ENCODE results near the gene DEDD. TPM values are rescaled to one million over a fixed set of nuclear protein-coding genes. Genes with fewer than 3 reads are reported as not detected.

DEDD gene
- total RNA-seq, 4 donors from 2014 or later: 4.4 to 42.2 (median 36.1) TPM

DNA sequence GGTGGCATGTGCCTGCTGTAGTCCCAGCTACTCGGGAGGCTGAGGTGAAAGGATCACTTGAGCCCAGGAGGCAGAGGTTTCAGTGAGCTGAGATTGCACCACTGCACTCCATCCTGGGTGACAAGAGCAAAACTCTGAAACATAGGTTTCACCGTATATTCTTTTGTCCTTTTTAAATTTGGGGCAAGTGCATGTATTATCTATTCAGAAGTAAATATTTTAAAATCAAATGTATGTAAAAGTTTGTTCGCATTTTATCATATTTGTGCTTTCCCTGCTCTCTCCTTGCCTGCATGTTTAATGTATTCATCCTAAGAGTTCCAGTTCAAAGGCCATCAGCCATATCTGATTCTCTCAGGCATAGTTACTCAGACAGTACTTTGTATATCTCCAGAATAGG lies 13.4 kb upstream of the DEDD start:
- H3K9me3 ChIP-seq: no peaks in the 10 kb centered on the region
- no peak overlapping the region for H3K27ac ChIP-seq
- DNase-seq: no peak
- no peaks in the 10 kb centered on the region for H3K4me1 ChIP-seq
- no peak overlapping the region for H3K4me3 ChIP-seq
- TF ChIP-seq POLR2A (IDR thresholded peaks at IDR 0.05): no peak
- TF ChIP-seq, protein P1, sequence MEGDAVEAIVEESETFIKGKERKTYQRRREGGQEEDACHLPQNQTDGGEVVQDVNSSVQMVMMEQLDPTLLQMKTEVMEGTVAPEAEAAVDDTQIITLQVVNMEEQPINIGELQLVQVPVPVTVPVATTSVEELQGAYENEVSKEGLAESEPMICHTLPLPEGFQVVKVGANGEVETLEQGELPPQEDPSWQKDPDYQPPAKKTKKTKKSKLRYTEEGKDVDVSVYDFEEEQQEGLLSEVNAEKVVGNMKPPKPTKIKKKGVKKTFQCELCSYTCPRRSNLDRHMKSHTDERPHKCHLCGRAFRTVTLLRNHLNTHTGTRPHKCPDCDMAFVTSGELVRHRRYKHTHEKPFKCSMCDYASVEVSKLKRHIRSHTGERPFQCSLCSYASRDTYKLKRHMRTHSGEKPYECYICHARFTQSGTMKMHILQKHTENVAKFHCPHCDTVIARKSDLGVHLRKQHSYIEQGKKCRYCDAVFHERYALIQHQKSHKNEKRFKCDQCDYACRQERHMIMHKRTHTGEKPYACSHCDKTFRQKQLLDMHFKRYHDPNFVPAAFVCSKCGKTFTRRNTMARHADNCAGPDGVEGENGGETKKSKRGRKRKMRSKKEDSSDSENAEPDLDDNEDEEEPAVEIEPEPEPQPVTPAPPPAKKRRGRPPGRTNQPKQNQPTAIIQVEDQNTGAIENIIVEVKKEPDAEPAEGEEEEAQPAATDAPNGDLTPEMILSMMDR (IDR thresholded peaks at IDR 0.05): no peak
- no peaks in the 10 kb centered on the region for H3K27me3 ChIP-seq
- intact Hi-C loops (cut with DNase I; ENCODE audit: low total_unique reads): no loop called here
- H3K36me3 ChIP-seq: no peaks in the 10 kb centered on the region

DNA sequence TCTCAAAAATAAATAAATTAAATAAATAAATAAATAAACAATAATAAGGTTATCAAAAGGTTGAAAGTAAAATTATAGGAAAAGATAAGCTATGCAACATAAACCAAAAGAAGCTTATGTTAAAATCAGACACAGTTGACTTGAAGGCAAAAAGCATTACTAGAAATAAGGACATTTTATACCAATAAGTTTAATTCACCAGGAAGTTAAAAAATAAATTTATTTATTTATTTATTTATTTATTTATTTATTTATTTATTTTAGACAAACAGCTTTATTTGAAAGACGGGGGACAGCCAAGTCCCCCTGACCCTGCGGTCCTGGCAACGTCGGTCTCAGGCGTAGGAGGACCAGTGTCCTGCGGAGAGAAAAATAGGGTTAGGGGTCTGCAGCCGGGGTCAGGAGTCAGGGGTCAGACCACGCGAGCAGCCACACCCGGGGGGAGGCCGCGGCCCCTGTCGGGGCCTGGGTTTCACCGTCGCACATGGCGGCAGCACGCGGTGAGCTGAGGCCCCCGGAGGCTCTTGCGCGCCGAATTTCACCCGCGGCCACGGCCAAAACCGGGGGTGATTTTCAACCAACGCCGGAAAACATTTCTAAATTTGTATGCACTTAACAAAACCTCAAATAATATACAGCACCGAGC lies 8.4 kb upstream of the DEDD start:
- H3K27ac ChIP-seq: no peak overlapping the region
- H3K4me1 ChIP-seq: no peaks in the 10 kb centered on the region
- no peak overlapping the region for H3K4me3 ChIP-seq
- H3K27me3 ChIP-seq: no peaks in the 10 kb centered on the region
- DNase-seq: no peak
- H3K9me3 ChIP-seq: no peaks in the 10 kb centered on the region
- H3K36me3 ChIP-seq: no peaks in the 10 kb centered on the region
- TF ChIP-seq, protein P1 (IDR thresholded peaks at IDR 0.05): no peak
- no peak for TF ChIP-seq POLR2A (IDR thresholded peaks at IDR 0.05)
- intact Hi-C loops (cut with DNase I; ENCODE audit: low total_unique reads): no loop called here

DNA sequence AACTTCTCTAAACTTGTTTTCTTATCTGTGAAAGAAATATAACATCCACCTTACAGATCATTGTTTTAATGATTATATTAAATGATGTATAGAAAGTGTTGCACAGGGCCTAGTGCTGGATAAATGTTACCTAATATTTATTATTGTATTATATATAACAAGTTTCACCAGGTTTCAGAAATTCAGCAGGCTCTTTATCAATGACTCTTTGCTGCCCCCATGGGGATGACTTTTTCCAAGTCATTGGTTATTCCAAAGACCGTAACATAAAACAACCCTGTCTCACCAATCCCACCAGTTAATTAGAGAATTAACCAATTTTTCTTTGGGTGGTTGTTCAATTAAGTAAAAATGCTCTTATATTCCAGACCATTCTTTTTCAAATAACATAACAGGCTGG lies 7.3 kb upstream of the DEDD start:
- Histone ChIP-seq H3K9me3 (no peaks in the 10 kb centered on the region), H3K27ac (no peak overlapping the region), H3K4me3 (no peak overlapping the region), H3K36me3 (no peaks in the 10 kb centered on the region), H3K27me3 (no peaks in the 10 kb centered on the region), H3K4me1 (no peaks in the 10 kb centered on the region)
- TF ChIP-seq POLR2A (IDR thresholded peaks at IDR 0.05): no peak
- TF ChIP-seq, protein P1 (IDR thresholded peaks at IDR 0.05): peak in 3 of 4 experiments; percentile 18 to 31 (median 23)
- no peak for DNase-seq
- intact Hi-C loops (cut with DNase I; ENCODE audit: low total_unique reads): no loop called here

DNA sequence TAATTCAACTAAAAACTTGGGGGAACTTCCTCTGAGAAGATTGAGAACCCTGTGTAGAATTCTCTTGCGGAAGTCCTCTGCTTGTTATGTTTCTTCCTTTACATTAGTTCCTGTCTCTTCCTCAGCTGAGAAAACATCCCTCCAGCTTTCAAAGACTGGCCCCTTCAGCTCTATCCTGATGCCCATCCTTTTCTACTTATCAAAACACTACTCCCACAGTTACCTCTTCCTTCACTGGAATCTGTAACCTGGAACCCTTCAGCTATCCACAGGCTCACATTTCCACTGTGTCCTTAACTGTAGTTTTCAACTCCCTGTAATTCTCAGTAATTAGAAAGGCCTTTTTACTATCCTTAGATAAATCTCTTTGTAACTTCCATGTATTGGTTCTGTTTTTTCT lies 6.0 kb upstream of the DEDD start:
- no peaks in the 10 kb centered on the region for H3K36me3 ChIP-seq
- peaks cover 0 to 3% of the 10 kb centered on the region in 2 donors for H3K4me1 ChIP-seq
- no peak overlapping the region for H3K4me3 ChIP-seq
- DNase-seq: no peak
- H3K27me3 ChIP-seq: no peaks in the 10 kb centered on the region
- no peaks in the 10 kb centered on the region for H3K9me3 ChIP-seq
- TF ChIP-seq, protein P1 (IDR thresholded peaks at IDR 0.05): no peak
- TF ChIP-seq POLR2A (IDR thresholded peaks at IDR 0.05): no peak
- intact Hi-C loops (cut with DNase I; ENCODE audit: low total_unique reads): no loop called here
- H3K27ac ChIP-seq: no peak overlapping the region

DNA sequence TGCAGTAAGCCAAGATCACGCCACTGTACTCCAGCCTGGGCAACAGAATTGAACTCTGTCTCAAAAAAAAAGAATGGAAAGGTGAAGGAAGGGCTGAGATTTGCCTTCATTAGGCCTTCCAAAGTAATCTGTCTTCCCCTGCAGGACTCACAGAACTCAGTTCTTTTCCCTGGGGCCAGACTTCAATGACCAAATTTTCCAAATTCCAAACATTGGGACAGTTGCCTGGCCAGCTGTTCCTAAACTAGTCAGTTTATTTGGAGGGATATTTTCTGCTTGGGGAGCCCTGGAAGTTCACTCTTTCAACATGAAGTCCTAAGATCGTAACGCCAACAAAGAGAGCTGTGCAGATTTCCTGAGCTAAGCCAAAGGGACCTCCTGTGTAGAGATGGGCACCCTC lies 5.4 kb upstream of the DEDD start:
- no peak overlapping the region for H3K4me3 ChIP-seq
- no peak overlapping the region for H3K27ac ChIP-seq
- H3K36me3 ChIP-seq: no peaks in the 10 kb centered on the region
- H3K4me1 ChIP-seq: peaks cover 0 to 3% of the 10 kb centered on the region in 2 donors
- no peak for DNase-seq
- TF ChIP-seq POLR2A (IDR thresholded peaks at IDR 0.05): no peak
- TF ChIP-seq, protein P1 (IDR thresholded peaks at IDR 0.05): no peak
- intact Hi-C loops (cut with DNase I; ENCODE audit: low total_unique reads): no loop called here
- no peaks in the 10 kb centered on the region for H3K27me3 ChIP-seq
- H3K9me3 ChIP-seq: no peaks in the 10 kb centered on the region

Data from uterus (tissue), 4 donors.